ENCODE results near the gene SLIT3. TPM values are rescaled to one million over a fixed set of nuclear protein-coding genes. Genes with fewer than 3 reads are reported as not detected.

Gene SLIT3
- total RNA-seq, 2 experiments from 2014 or later = not detected

- ATAC-seq (ENCODE audit: poor library complexity) (no peak), DNase-seq (no peak)
- Histone ChIP-seq H3K36me3 (ENCODE audit: insufficient read depth, low read length) (no peaks in the 10 kb centered on the region), H3K4me1 (ENCODE audit: insufficient read depth, low read length) (no peaks in the 10 kb centered on the region), H3K9me3 (ENCODE audit: control insufficient read depth in 1 of 2, insufficient read depth in 1 of 2, low read length in 2 of 2) (no peaks in the 10 kb centered on the region), H3K27me3 (ENCODE audit: control insufficient read depth in 1 of 2, insufficient read depth in 2 of 2, low read length in 2 of 2) (peaks cover 0 to 10% of the 10 kb centered on the region in 2 experiments), H3K27ac (ENCODE audit: low read depth in 1 of 2, low read length in 2 of 2) (no peak overlapping the region), H3K4me3 (ENCODE audit: low read length) (no peak overlapping the region)
- Mint-ChIP-seq H3K27ac (no peak overlapping the region), H3K27me3 (no peaks in the 10 kb centered on the region), H3K36me3 (ENCODE audit: low read depth) (no peaks in the 10 kb centered on the region), H3K4me1 (ENCODE audit: low read depth) (no peaks in the 10 kb centered on the region), H3K4me3 (no peak overlapping the region), H3K9me3 (no peaks in the 10 kb centered on the region)
- no peak for TF ChIP-seq CTCF (IDR thresholded peaks at IDR 0.05)
- intact Hi-C loops (cut with DNase I, micrococcal nuclease) = no loop called here
- POLR2A ChIA-PET = no interaction called here
- CTCF ChIA-PET = no interaction called here
Measured at GRCh38 chr5:168784454-168784853, 516.5 kb downstream of the SLIT3 start.

DNA sequence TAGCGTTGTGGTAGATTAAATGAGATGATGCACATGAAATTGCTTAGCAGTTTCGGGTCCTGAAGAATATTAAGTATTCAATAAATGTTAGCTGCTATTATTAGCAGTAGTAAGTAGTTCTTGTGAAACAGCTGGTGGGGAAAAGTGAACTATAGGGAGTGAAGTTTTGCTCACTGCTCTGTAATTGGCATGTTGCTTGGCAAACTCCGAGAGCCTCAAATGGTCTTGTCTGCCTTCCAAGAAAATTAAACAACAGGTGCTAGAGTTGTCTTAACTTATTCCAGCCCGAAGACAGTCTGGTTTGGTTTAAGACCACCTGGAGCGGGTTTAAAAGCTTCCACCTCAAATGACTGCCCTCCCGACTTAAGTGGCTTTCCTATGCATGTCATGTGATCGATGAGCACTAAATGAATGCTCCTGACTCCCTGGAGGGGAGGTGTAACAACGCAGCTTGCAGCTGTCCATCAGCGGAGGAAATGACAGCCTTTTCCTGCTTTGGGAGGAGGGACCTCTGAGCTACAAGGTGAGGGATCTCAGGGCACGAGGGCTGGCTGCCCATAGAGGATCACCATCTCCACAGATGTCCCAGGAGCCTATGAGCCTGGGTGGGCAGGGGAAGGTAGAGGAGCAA, 518.9 kb downstream of the SLIT3 start:
- Mint-ChIP-seq H3K4me1 (ENCODE audit: low read depth) (no peaks in the 10 kb centered on the region), H3K9me3 (no peaks in the 10 kb centered on the region), H3K36me3 (ENCODE audit: low read depth) (no peaks in the 10 kb centered on the region), H3K27me3 (no peaks in the 10 kb centered on the region), H3K4me3 (no peak overlapping the region), H3K27ac (no peak overlapping the region)
- ATAC-seq (ENCODE audit: poor library complexity) (no peak), DNase-seq (no peak)
- H3K27me3 ChIP-seq (ENCODE audit: control insufficient read depth in 1 of 2, insufficient read depth in 2 of 2, low read length in 2 of 2) = peaks cover 0 to 8% of the 10 kb centered on the region in 2 experiments
- no peaks in the 10 kb centered on the region for H3K36me3 ChIP-seq (ENCODE audit: insufficient read depth, low read length)
- TF ChIP-seq CTCF (IDR thresholded peaks at IDR 0.05) = no peak
- no peaks in the 10 kb centered on the region for H3K4me1 ChIP-seq (ENCODE audit: insufficient read depth, low read length)
- no peak overlapping the region for H3K4me3 ChIP-seq (ENCODE audit: low read length)
- CTCF ChIA-PET = no interaction called here
- POLR2A ChIA-PET = no interaction called here
- no peaks in the 10 kb centered on the region for H3K9me3 ChIP-seq (ENCODE audit: control insufficient read depth in 1 of 2, insufficient read depth in 1 of 2, low read length in 2 of 2)
- no peak overlapping the region for H3K27ac ChIP-seq (ENCODE audit: low read depth in 1 of 2, low read length in 2 of 2)
- intact Hi-C loops (cut with DNase I, micrococcal nuclease) = no loop called here

GRCh38 chr5:168780888-168781287, 520.1 kb downstream of the SLIT3 start:
- no peaks in the 10 kb centered on the region for H3K36me3 ChIP-seq (ENCODE audit: insufficient read depth, low read length)
- H3K4me1 ChIP-seq (ENCODE audit: insufficient read depth, low read length) = no peaks in the 10 kb centered on the region
- H3K36me3 Mint-ChIP-seq (ENCODE audit: low read depth) = no peaks in the 10 kb centered on the region
- peaks cover 0 to 4% of the 10 kb centered on the region in 2 experiments for H3K27me3 ChIP-seq (ENCODE audit: control insufficient read depth in 1 of 2, insufficient read depth in 2 of 2, low read length in 2 of 2)
- no peaks in the 10 kb centered on the region for H3K27me3 Mint-ChIP-seq
- H3K4me1 Mint-ChIP-seq (ENCODE audit: low read depth) = no peaks in the 10 kb centered on the region
- H3K4me3 Mint-ChIP-seq = no peak overlapping the region
- peaks cover 0 to 4% of the 10 kb centered on the region in 2 experiments for H3K9me3 ChIP-seq (ENCODE audit: control insufficient read depth in 1 of 2, insufficient read depth in 1 of 2, low read length in 2 of 2)
- no peak overlapping the region for H3K27ac ChIP-seq (ENCODE audit: low read depth in 1 of 2, low read length in 2 of 2)
- H3K4me3 ChIP-seq (ENCODE audit: low read length) = no peak overlapping the region
- ChIA-PET CTCF (no interaction called here), POLR2A (no interaction called here)
- intact Hi-C loops (cut with DNase I, micrococcal nuclease) = no loop called here
- TF ChIP-seq CTCF (IDR thresholded peaks at IDR 0.05) = no peak
- ATAC-seq (ENCODE audit: poor library complexity) (no peak), DNase-seq (no peak)
- H3K27ac Mint-ChIP-seq = no peak overlapping the region
- no peaks in the 10 kb centered on the region for H3K9me3 Mint-ChIP-seq
